Right atrium auricular region (tissue), 2 donors: Measurements from ENCODE around the gene PROB1. TPM values are rescaled to one million over a fixed set of nuclear protein-coding genes. Genes with fewer than 3 reads are reported as not detected.

Experiments used
- DNase-seq: peaks from one replicate; pipeline ENCODE4 v3.0.0-alpha.2; 2019; ENCODE audit warnings: low spot score
- H3K27ac ChIP-seq, 2 donors: fragments of 200-600 bp; sonication (generic); 1 replicate in 1 of 2; 2 replicates in 1 of 2; pipeline ENCODE4 v1.5.1; 2016 to 2019
- H3K27me3 ChIP-seq, 2 donors: fragments of 200-600 bp; sonication (generic); one replicate each; pipeline versions ENCODE4 v1.5.1 to v1.6.0; 2017 to 2019
- H3K36me3 ChIP-seq: fragments of 200-600 bp; sonication (generic); one replicate; pipeline ENCODE4 v1.5.1; 2016
- H3K4me1 ChIP-seq, 2 donors: fragments of 200-600 bp; sonication (generic); one replicate each; pipeline versions ENCODE4 v1.5.1 to v1.6.0; 2017 to 2019
- H3K4me3 ChIP-seq, 2 donors: fragments of 200-600 bp; sonication (generic); 1 replicate in 1 of 2; 2 replicates in 1 of 2; pipeline ENCODE4 v1.5.1; 2017 to 2019; ENCODE audit warnings: mild to moderate bottlenecking in 1 of 2, moderate library complexity in 1 of 2
- H3K9me3 ChIP-seq, 2 donors: fragments of 200-600 bp; sonication (generic); one replicate each; pipeline ENCODE4 v1.5.1; 2019
- total RNA-seq, 2 donors: library from RNA; depleted of rRNA; stranded (reverse); fragments of >200 nt; gene quantifications; one replicate each; pipeline ENCODE4 v1.1.0, GENCODE V29; 2016
- TF ChIP-seq, protein P1 (sequence below), 2 donors: fragments of 200-600 bp; sonication (generic); IDR thresholded peaks; one replicate each; pipeline ENCODE4 v1.5.1; 2019; ENCODE audit warnings: antibody characterized with exemption in 2 of 2

The PROB1 gene
- total RNA-seq, 2 donors from 2014 or later = 15.8 to 28.6 TPM

DNA sequence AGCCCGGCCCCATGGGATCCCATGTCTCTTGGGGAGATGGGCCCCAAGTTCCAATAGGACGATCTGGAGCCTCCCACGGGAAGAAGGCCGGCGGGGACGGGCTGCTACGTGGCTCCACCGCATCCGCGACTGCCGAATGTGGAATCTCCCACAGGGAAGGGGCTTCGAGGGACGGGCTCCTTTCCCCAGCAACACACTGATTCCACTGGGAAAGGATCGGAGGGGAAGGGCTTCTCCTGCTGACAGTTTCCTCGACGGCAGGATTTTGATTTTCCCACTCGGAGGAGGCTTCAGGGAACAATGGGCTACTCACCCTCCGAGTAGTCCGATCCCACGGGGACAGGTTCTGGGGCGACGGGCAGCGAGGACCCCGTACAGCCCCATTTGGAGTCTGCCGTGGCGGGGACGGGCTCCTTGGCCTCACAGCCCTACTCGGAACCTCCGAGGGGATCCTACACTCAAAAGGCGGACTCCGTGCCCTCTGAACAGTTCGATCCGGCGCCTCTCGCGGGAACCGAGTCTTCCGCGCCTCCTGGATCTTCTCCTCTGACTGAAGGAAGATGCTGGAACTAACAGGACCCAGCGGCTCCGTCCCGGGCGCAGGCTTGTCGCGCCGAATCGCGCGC is 1.3 kb downstream of the PROB1 start:
- Histone ChIP-seq H3K27me3 (no peaks in the 10 kb centered on the region), H3K27ac (peak overlapping the region; percentile 93 to 96), H3K36me3 (no peaks in the 10 kb centered on the region), H3K4me1 (peaks cover 0 to 83% of the 10 kb centered on the region in 2 donors), H3K9me3 (no peaks in the 10 kb centered on the region), H3K4me3 (peak overlapping the region; percentile 52 to 62)
- TF ChIP-seq, protein P1, sequence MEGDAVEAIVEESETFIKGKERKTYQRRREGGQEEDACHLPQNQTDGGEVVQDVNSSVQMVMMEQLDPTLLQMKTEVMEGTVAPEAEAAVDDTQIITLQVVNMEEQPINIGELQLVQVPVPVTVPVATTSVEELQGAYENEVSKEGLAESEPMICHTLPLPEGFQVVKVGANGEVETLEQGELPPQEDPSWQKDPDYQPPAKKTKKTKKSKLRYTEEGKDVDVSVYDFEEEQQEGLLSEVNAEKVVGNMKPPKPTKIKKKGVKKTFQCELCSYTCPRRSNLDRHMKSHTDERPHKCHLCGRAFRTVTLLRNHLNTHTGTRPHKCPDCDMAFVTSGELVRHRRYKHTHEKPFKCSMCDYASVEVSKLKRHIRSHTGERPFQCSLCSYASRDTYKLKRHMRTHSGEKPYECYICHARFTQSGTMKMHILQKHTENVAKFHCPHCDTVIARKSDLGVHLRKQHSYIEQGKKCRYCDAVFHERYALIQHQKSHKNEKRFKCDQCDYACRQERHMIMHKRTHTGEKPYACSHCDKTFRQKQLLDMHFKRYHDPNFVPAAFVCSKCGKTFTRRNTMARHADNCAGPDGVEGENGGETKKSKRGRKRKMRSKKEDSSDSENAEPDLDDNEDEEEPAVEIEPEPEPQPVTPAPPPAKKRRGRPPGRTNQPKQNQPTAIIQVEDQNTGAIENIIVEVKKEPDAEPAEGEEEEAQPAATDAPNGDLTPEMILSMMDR (IDR thresholded peaks at IDR 0.05) = no peak
- DNase-seq = no peak

DNA sequence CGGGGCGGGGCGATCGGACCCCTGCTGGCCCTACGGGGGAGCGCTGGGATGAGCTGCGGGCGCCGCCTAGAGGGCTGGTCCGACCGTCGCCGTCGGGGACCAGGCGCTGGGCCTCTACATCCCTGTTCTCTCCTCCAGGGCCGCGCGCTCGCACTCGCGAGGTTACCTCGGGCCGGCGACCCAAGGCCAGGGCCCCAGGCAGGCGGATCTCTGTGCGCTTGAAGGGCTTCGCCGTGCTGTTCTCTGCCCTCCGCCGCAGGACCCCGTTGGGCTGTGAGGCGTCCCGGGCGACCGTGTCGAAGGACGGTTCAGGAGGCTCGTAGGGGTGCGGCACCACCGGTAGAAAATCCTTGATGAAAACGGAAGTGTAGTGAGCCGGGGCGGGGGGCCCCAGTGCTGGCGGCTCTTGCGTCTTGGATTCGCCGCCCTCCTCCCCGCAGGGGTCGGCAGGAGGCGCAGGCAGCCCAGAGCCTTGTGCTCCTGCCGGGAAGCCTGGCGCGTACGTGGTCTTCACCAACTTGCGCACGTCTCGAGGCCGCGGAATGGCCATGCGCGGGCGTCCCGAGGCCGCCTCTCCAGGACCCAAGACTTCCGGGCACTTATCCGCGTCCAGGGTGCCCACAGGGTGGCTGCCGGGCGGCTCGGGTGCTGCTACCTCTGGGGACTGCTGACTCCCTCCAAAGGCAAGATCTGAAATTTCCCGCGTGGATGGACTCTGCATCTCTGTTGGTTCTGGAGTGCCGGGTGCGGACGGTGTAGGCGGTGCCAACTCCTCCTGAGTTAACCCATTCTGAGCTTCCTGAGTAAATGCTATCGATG is 2.0 kb downstream of the PROB1 start:
- peak overlapping the region; percentile 52 to 62 for H3K4me3 ChIP-seq
- TF ChIP-seq, protein P1 (IDR thresholded peaks at IDR 0.05) = peak; percentile 16 to 58
- peaks cover 0 to 90% of the 10 kb centered on the region in 2 donors for H3K4me1 ChIP-seq
- no peaks in the 10 kb centered on the region for H3K36me3 ChIP-seq
- H3K9me3 ChIP-seq = no peaks in the 10 kb centered on the region
- peak overlapping the region; percentile 93 to 96 for H3K27ac ChIP-seq
- no peak for DNase-seq
- no peaks in the 10 kb centered on the region for H3K27me3 ChIP-seq

DNA sequence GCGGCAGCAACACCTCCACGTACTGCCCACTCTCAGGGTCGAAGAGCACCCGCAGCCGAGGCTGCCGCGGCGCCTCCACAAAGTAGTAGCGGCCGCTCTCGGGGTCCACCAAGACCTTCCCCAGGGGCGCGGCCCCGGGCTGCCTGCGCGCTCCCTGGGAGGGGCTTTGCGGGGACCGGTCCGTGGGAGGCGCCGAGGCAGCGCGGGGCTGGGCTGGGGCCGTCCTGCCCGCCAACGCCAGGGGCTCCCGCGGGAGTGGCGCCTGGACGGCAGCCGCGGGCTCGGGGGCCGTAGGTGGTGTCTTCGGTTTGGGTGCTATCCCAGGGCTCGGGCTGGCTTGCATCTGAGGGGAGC is 2.6 kb downstream of the PROB1 start:
- Histone ChIP-seq H3K4me1 (peaks cover 0 to 94% of the 10 kb centered on the region in 2 donors), H3K36me3 (no peaks in the 10 kb centered on the region), H3K27me3 (no peaks in the 10 kb centered on the region), H3K9me3 (no peaks in the 10 kb centered on the region), H3K4me3 (peak overlapping the region; percentile 52 to 62), H3K27ac (peak overlapping the region; percentile 93 to 96)
- TF ChIP-seq, protein P1 (IDR thresholded peaks at IDR 0.05) = no peak
- no peak for DNase-seq

DNA sequence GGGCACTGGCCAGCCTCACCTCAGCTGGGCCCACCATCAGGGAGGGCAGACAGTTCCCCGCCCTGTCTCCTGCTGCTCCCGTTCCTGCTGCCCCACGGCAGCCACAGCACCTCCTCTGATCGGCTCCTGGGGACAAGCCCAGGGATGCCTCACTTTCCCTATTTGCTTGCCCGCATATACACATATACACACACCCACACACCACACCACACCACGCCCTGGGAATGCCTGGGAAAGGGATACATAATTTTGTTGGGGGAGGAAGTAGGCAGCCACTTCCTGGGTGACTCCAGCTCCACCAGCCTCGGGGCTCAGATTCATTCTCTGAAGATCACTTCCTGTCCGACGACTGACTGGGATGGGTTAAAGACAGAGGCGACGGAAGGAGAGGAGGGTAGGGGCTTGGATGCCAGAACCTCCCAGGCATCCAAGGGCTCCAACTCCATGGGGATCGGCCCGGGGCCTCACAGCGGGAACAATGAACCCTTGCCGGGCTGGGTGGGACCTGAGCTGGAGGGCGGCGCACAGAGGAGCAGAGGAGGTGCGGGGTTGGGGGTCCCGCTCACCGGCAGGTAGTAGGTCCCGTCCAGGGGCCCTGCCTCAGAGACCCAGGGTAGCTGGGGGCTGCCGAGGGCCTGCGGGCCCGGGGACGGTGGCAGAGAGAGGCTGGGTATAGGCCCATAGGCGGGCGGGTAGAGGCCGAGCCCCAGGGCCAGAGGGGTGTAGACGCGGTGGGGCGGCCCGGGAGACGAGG is 3.2 kb downstream of the PROB1 start:
- H3K27ac ChIP-seq = peak overlapping the region; percentile 93 to 96
- no peak for DNase-seq
- peak overlapping the region; percentile 52 to 62 for H3K4me3 ChIP-seq
- H3K27me3 ChIP-seq = no peaks in the 10 kb centered on the region
- H3K9me3 ChIP-seq = no peaks in the 10 kb centered on the region
- H3K4me1 ChIP-seq = peaks cover 0 to 88% of the 10 kb centered on the region in 2 donors
- TF ChIP-seq, protein P1 (IDR thresholded peaks at IDR 0.05) = no peak
- no peaks in the 10 kb centered on the region for H3K36me3 ChIP-seq

DNA sequence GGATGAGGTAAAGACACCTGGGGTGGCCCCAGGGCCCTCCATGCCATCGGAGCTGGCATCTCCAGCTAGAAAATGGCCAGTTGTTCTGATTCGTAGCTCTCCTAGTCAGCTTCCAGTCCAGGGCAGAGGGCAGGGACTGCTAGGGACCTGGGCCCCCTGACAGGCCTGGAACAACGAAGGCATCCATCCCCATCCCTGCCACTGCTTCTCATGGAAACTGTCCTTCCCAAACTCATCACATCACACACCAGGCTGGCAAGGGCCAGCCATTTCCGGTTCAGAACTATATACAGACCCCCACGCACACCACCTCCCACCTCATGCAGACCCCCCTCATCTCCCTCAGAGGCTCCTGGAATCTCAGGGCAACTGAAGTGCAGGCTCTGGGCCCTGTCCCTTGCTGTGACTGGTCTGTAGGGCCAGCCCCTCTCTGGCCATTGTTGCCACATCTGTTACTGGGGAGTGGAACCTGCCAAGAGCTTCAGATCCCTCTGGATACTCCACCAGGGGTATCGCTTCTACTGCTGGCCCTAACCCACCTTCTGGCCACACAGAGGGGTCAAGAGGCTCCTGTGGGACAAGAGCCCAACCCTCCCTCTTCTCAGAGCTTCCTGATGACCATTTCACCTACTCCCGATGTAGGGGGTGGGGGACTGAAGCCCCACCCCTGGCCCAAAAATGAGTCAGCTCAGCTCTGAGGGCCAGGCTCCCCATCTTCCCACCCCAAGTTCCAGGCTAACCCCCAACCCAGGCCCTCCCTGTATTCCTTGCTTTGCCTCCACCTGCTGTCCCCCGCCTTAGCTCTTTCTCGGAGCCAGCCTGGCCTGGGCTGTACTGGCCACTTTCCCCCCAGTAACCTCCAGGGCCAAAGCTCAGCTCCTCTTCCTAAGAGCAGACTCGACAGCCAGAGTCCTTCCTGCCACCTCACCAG is 4.0 kb downstream of the PROB1 start:
- no peak for DNase-seq
- no peaks in the 10 kb centered on the region for H3K36me3 ChIP-seq
- H3K4me1 ChIP-seq = peaks cover 0 to 82% of the 10 kb centered on the region in 2 donors
- no peaks in the 10 kb centered on the region for H3K27me3 ChIP-seq
- TF ChIP-seq, protein P1 (IDR thresholded peaks at IDR 0.05) = no peak
- peak overlapping the region; percentile 93 to 96 for H3K27ac ChIP-seq
- H3K9me3 ChIP-seq = no peaks in the 10 kb centered on the region
- peak overlapping the region in 1 of 2 donors; percentile 62 for H3K4me3 ChIP-seq
